ENCODE results near the gene DIDO1. TPM values are rescaled to one million over a fixed set of nuclear protein-coding genes. Genes with fewer than 3 reads are reported as not detected.

Gene DIDO1
- total RNA-seq, 1 donor from 2014 or later = 89.1 TPM

GRCh38 chr20:62913043-62913630 is 13.2 kb downstream of the DIDO1 start:
- Mint-ChIP-seq H3K9me3 (no peaks in the 10 kb centered on the region), H3K27ac (no peak overlapping the region), H3K27me3 (no peaks in the 10 kb centered on the region), H3K36me3 (ENCODE audit: low read depth) (peaks cover 68% of the 10 kb centered on the region), H3K4me3 (no peak overlapping the region), H3K4me1 (peaks cover 48% of the 10 kb centered on the region)
- ChIA-PET CTCF (interaction anchor here (1.1 kb wide), 1 partner anchor 11 kb away, joined by 4 read pairs; no protein-coding TSS in a partner anchor), POLR2A (no interaction called here)
- DNase-seq = no peak
- TF ChIP-seq CTCF (IDR thresholded peaks at IDR 0.05) = no peak
- ATAC-seq (ENCODE audit: low read depth) = no peak
- intact Hi-C loops (cut with micrococcal nuclease) = no loop called here

GRCh38 chr20:62911701-62912280 is 14.5 kb downstream of the DIDO1 start:
- DNase-seq (no peak), ATAC-seq (ENCODE audit: low read depth) (no peak)
- no peaks in the 10 kb centered on the region for H3K9me3 Mint-ChIP-seq
- no peaks in the 10 kb centered on the region for H3K27me3 Mint-ChIP-seq
- intact Hi-C loops (cut with micrococcal nuclease) = no loop called here
- H3K27ac Mint-ChIP-seq = no peak overlapping the region
- H3K4me1 Mint-ChIP-seq = peaks cover 42% of the 10 kb centered on the region
- peaks cover 76% of the 10 kb centered on the region for H3K36me3 Mint-ChIP-seq (ENCODE audit: low read depth)
- POLR2A ChIA-PET = no interaction called here
- CTCF ChIA-PET = no interaction called here
- H3K4me3 Mint-ChIP-seq = no peak overlapping the region
- TF ChIP-seq CTCF (IDR thresholded peaks at IDR 0.05) = no peak

GRCh38 chr20:62910777-62911497 is 15.4 kb downstream of the DIDO1 start:
- Mint-ChIP-seq H3K27ac (no peak overlapping the region), H3K27me3 (no peaks in the 10 kb centered on the region), H3K4me3 (no peak overlapping the region), H3K4me1 (peaks cover 35% of the 10 kb centered on the region), H3K9me3 (no peaks in the 10 kb centered on the region), H3K36me3 (ENCODE audit: low read depth) (peaks cover 81% of the 10 kb centered on the region)
- no peak for ATAC-seq (ENCODE audit: low read depth)
- ChIA-PET POLR2A (no interaction called here), CTCF (no interaction called here)
- TF ChIP-seq CTCF (IDR thresholded peaks at IDR 0.05) = no peak
- DNase-seq = no peak
- intact Hi-C loops (cut with micrococcal nuclease) = no loop called here

GRCh38 chr20:62910217-62910766 is 16.0 kb downstream of the DIDO1 start:
- H3K36me3 Mint-ChIP-seq (ENCODE audit: low read depth) = peaks cover 85% of the 10 kb centered on the region
- H3K27ac Mint-ChIP-seq = no peak overlapping the region

More at GRCh38 chr20:62910217-62910766, 16.0 kb downstream of the DIDO1 start:
- no peak for DNase-seq
- no peaks in the 10 kb centered on the region for H3K9me3 Mint-ChIP-seq
- peaks cover 30% of the 10 kb centered on the region for H3K4me1 Mint-ChIP-seq
- no peak for ATAC-seq (ENCODE audit: low read depth)
- no peaks in the 10 kb centered on the region for H3K27me3 Mint-ChIP-seq
- POLR2A ChIA-PET = no interaction called here
- no peak for TF ChIP-seq CTCF (IDR thresholded peaks at IDR 0.05)
- CTCF ChIA-PET = no interaction called here
- intact Hi-C loops (cut with micrococcal nuclease) = no loop called here
- H3K4me3 Mint-ChIP-seq = no peak overlapping the region

Measured in activated B cell treated with CpG ODN at 0.5 μM for 24 hours (primary cell).